Measurements from ENCODE around the gene COL4A4.

COL4A4 gene

GRCh38 chr2:226978300-226978699 is 185.7 kb downstream of the COL4A4 start:
- no peak for DNase-seq

GRCh38 chr2:226977775-226978190 is 186.2 kb downstream of the COL4A4 start:
- peak; percentile 72 for DNase-seq

GRCh38 chr2:226973816-226974215 is 190.2 kb downstream of the COL4A4 start:
- no peak for DNase-seq

- DNase-seq, result no peak
Measured at GRCh38 chr2:226971770-226972169, 192.2 kb downstream of the COL4A4 start.

GRCh38 chr2:226971084-226971483 is 192.9 kb downstream of the COL4A4 start:
- DNase-seq, result no peak

GRCh38 chr2:226970362-226970761 is 193.6 kb downstream of the COL4A4 start:
- DNase-seq, result no peak

- DNase-seq, result peak; percentile 39
Measured at GRCh38 chr2:226969417-226970080, 194.5 kb downstream of the COL4A4 start.

- no peak for DNase-seq
Measured at GRCh38 chr2:226965376-226965775, 198.6 kb downstream of the COL4A4 start.

- peak; percentile 74 for DNase-seq
Measured at GRCh38 chr2:226963528-226963927, 200.5 kb downstream of the COL4A4 start.

- DNase-seq, result no peak
Measured at GRCh38 chr2:226962176-226962773, 201.7 kb downstream of the COL4A4 start.

GRCh38 chr2:226959418-226959817 is 204.6 kb downstream of the COL4A4 start:
- DNase-seq, result no peak

- no peak for DNase-seq
Measured at GRCh38 chr2:226956659-226957058, 207.3 kb downstream of the COL4A4 start.

- no peak for DNase-seq
Measured at GRCh38 chr2:226953826-226954225, 210.2 kb downstream of the COL4A4 start.

- DNase-seq, result no peak
Measured at GRCh38 chr2:226953206-226953605, 210.8 kb downstream of the COL4A4 start.
